Fibroblast of villous mesenchyme (primary cell): ENCODE measurements around the gene FNDC8. TPM values are rescaled to one million over a fixed set of nuclear protein-coding genes. Genes with fewer than 3 reads are reported as not detected.
A peak's percentile ranks its signal among the peaks of the same experiment; 100 is the strongest.

Experiments used
- DNase-seq: peaks from one replicate; pipeline ENCODE4 v3.0.0-alpha.2; 2010; ENCODE audit warnings: low read depth
- H3K4me3 ChIP-seq: 2 replicates; pipeline ENCODE4 v1.5.1; 2011; ENCODE audit warnings: low read depth, mild to moderate bottlenecking, low read length
- CTCF ChIP-seq: IDR thresholded peaks from 2 replicates; pipeline ENCODE4 v1.5.1; 2012; ENCODE audit warnings: low read depth, mild to moderate bottlenecking, low read length; ENCODE audit not compliant: insufficient read depth
- total RNA-seq: library from RNA; depleted of rRNA; stranded (reverse); fragments of >200 nt; gene quantifications from 2 replicates; pipeline ENCODE4 v1.2.3, GENCODE V29; 2012

The FNDC8 gene
- not detected in 2 replicates for total RNA-seq

- no peak for TF ChIP-seq CTCF
- no peak for DNase-seq
- no peak within 1 kb of the TSS for H3K4me3 ChIP-seq
Measured at GRCh38 chr17:35121315-35121714, at the start of gene FNDC8. Gene FNDC8, plus strand, starts transcription at chr17:35121615. Its CDS starts 79 bp downstream, at chr17:35121694.

GRCh38 chr17:35073183-35073790, 48.1 kb upstream of the FNDC8 start:
- no peak for DNase-seq
- H3K4me3 ChIP-seq = no peak overlapping the region
- TF ChIP-seq CTCF = no peak

GRCh38 chr17:35073991-35074627, 47.3 kb upstream of the FNDC8 start:
- no peak for TF ChIP-seq CTCF
- DNase-seq = no peak
- H3K4me3 ChIP-seq = no peak overlapping the region

- TF ChIP-seq CTCF = no peak
- no peak for DNase-seq
- H3K4me3 ChIP-seq = no peak overlapping the region
Measured at GRCh38 chr17:35074711-35075707, 46.4 kb upstream of the FNDC8 start.

GRCh38 chr17:35076874-35077273, 44.5 kb upstream of the FNDC8 start:
- H3K4me3 ChIP-seq = no peak overlapping the region
- no peak for TF ChIP-seq CTCF
- no peak for DNase-seq

GRCh38 chr17:35079547-35080423, 41.6 kb upstream of the FNDC8 start:
- peak; percentile 31 for DNase-seq

More at GRCh38 chr17:35079547-35080423, 41.6 kb upstream of the FNDC8 start:
- TF ChIP-seq CTCF = no peak
- H3K4me3 ChIP-seq = no peak overlapping the region
